Stimulated activated CD8-positive, alpha-beta memory T cell treated with anti-CD3 and anti-CD28 coated beads, Interleukin-2, amount 100 ng/mL, for 48 hours (primary cell): Measurements from ENCODE around the gene TRIM7.

Experiments used
- DNase-seq, 2 donors: peaks; one replicate each; pipeline ENCODE4 v3.0.0-alpha.2; 2020; ENCODE audit warnings: low read depth in 2 of 2

TRIM7 gene

GRCh38 chr5:181204826-181205760 is at the start of gene TRIM7:
Gene TRIM7 (minus strand): TSS chr5:181205196. CDS start chr5:181205110, 86 bp downstream.
- DNase-seq: no peak

DNA sequence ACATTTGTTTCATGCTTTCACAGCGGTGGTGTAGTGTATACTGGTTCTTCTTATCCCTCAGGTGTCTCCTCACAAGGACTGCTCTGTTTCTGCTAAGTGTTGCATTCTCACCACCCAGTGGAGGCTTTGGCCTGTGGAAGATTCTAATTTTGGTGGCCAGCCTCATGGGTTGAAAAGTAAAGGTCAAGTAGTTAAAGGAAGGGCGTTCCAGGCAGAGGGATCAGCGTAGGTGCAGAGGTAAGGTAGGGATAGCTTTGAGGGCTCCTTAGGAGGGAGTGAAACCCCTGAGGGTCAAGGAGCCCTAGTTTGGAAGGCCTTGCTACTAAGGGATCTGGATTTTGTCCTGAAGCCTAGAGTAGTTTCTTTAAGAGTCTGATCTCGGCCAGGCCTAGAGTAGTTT is 43.3 kb upstream of the TRIM7 start:
- DNase-seq: no peak

GRCh38 chr5:181246276-181247049 is 41.5 kb upstream of the TRIM7 start:
- peak; percentile 77 to 82 for DNase-seq

- DNase-seq: no peak
Measured at GRCh38 chr5:181245427-181246275, 40.7 kb upstream of the TRIM7 start.

GRCh38 chr5:181243564-181244343 is 38.8 kb upstream of the TRIM7 start, which contains the start of gene RACK1:
Gene RACK1 (minus strand): TSS chr5:181243906. CDS start chr5:181243800, 106 bp downstream.
- peak; percentile 74 to 80 for DNase-seq

GRCh38 chr5:181243018-181243563 is 38.1 kb upstream of the TRIM7 start:
- DNase-seq: no peak

- DNase-seq: no peak
Measured at GRCh38 chr5:181242031-181242451, 37.0 kb upstream of the TRIM7 start.

GRCh38 chr5:181241393-181241975 is 36.5 kb upstream of the TRIM7 start:
- no peak for DNase-seq

GRCh38 chr5:181239062-181239663 is 34.2 kb upstream of the TRIM7 start:
- DNase-seq: no peak

GRCh38 chr5:181237729-181238385 is 32.9 kb upstream of the TRIM7 start:
- DNase-seq: no peak

- no peak for DNase-seq
Measured at GRCh38 chr5:181236954-181237641, 32.1 kb upstream of the TRIM7 start.

- no peak for DNase-seq
Measured at GRCh38 chr5:181236471-181236870, 31.5 kb upstream of the TRIM7 start.

DNA sequence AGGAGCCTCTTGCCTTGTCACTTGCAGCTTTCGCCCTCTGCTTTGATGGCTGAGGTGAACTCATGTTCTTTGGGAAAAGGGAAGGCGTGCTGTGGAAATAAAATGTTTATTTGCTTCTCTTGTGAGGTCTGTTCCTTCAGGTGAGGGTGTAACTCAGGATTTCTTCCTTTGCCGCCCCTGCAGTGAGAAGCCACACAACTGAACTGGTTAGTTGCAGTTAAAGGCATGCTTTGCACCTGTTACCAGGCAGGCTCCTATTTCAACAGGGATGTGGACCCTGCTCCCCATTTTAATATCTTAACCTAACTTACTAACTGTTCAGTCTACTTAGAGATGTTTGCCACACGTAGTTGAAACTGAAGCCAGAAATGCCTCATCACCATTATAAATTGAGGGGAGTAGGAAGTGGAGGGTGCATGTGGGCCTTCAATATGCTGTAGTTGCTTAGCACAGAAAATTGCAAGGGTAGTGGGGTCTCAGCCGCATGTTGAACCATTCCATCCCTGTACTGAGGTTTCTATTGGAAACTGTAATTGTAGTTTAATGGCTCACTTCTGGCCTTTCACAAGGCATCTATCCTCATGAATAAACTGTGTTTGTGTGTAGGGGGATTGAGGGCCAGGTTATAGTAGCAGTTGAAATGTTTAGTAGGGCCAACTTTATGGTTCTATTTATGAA is 30.8 kb upstream of the TRIM7 start:
- no peak for DNase-seq

- DNase-seq: no peak
Measured at GRCh38 chr5:181235323-181235688, 30.3 kb upstream of the TRIM7 start.

GRCh38 chr5:181234455-181235306 is 29.7 kb upstream of the TRIM7 start:
- no peak for DNase-seq

DNA sequence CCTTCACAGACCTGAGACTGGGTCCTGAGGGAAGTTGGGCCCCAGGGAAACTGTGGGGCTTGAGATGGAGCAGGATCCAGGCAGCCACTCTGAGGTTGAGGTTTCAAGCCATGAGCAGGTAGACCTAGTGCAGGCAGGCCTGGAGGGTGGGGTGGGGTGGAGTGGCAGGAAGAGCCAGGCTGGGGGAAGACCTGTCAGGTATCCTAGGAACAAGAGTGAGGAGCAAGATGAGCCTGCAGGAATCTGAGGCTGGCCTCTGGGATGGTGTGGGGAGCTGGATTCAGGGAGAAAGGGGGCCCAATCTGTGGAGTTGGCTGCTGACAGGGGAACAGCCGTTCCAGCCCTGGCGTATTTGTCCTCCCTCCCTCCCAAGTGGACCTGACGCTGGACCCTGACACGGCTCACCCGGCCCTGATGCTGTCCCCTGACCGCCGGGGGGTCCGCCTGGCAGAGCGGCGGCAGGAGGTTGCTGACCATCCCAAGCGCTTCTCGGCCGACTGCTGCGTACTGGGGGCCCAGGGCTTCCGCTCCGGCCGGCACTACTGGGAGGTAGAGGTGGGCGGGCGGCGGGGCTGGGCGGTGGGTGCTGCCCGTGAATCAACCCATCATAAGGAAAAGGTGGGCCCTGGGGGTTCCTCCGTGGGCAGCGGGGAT is 28.9 kb upstream of the TRIM7 start:
- no peak for DNase-seq
